Measurements from ENCODE around the gene DDX60.
"Not testable (repeated sequence)": the region's sequence is repeated elsewhere in the genome, so short reads cannot be mapped to it uniquely, and the experiment has no call there.

The DDX60 gene, protein sequence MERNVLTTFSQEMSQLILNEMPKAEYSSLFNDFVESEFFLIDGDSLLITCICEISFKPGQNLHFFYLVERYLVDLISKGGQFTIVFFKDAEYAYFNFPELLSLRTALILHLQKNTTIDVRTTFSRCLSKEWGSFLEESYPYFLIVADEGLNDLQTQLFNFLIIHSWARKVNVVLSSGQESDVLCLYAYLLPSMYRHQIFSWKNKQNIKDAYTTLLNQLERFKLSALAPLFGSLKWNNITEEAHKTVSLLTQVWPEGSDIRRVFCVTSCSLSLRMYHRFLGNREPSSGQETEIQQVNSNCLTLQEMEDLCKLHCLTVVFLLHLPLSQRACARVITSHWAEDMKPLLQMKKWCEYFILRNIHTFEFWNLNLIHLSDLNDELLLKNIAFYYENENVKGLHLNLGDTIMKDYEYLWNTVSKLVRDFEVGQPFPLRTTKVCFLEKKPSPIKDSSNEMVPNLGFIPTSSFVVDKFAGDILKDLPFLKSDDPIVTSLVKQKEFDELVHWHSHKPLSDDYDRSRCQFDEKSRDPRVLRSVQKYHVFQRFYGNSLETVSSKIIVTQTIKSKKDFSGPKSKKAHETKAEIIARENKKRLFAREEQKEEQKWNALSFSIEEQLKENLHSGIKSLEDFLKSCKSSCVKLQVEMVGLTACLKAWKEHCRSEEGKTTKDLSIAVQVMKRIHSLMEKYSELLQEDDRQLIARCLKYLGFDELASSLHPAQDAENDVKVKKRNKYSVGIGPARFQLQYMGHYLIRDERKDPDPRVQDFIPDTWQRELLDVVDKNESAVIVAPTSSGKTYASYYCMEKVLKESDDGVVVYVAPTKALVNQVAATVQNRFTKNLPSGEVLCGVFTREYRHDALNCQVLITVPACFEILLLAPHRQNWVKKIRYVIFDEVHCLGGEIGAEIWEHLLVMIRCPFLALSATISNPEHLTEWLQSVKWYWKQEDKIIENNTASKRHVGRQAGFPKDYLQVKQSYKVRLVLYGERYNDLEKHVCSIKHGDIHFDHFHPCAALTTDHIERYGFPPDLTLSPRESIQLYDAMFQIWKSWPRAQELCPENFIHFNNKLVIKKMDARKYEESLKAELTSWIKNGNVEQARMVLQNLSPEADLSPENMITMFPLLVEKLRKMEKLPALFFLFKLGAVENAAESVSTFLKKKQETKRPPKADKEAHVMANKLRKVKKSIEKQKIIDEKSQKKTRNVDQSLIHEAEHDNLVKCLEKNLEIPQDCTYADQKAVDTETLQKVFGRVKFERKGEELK (N-terminal part only)

GRCh38 chr4:168318266-168318895, at the start of gene DDX60:
Gene DDX60 (minus strand): TSS chr4:168318752. CDS start chr4:168311259, 7,493 bp downstream.
- peak; percentile 44 to 57 for DNase-seq (ENCODE audit: low read depth in 2 of 2)

DNA sequence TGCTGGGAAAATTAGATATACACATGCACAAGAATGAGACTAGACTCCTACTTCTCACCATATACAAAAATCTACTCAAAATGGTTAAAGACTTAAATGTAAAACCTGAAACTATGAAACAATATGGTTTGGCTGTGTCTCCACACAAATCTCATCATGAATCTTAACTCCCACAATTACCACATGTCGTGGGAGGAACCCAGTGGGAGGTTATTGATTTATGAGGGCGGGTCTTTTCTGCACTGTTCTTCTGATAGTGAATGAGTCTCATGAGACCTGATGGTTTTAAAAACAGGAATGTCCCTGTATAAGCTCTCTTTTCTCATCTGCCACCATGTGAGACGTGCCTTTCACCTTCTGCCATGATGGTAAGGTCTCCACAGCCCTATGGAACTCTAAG, 48.5 kb upstream of the DDX60 start:
- no peak for DNase-seq (ENCODE audit: low read depth in 2 of 2)

DNA sequence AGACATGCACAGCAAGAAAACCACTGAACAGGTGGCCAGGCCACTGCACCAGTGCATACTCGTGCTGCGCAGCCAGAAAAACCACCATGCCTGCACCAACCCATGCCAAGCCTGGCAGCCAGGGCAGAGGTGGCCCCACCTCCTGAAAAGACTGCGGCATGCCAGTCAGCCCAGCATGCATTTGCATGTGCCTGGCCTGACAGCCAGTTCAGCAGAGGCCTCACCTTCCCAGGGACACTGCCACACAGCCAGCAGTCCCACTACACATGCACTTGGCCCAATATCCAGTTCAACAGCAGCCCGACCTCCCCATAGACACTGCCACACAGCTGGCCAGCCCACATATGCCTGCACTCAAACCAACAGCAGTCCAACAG, 43.5 kb upstream of the DDX60 start:
- no peak for DNase-seq (ENCODE audit: low read depth in 2 of 2)

- DNase-seq (ENCODE audit: low read depth in 2 of 2): no peak
Measured at GRCh38 chr4:168361365-168362024, 42.9 kb upstream of the DDX60 start.

- DNase-seq (ENCODE audit: low read depth in 2 of 2): no peak
Measured at GRCh38 chr4:168360271-168360670, 41.7 kb upstream of the DDX60 start.

DNA sequence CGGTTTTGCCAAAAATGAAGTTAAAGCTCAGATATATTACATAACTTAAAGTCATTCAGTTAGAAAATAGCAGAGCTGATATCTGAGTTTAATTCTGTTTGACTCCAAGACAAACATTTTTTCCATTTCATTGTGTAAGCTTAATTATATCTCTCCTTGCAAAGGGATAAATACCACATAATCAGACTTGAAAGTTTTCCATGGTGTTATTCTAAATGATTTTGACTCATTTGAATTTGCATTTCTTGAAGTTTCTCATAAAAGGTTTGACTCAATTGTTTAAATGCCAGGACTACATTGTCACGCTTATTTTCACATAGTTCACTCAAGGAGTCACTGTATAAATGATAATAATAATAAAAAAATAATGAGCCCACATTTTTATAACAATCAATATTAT, 39.4 kb upstream of the DDX60 start:
- no peak for DNase-seq (ENCODE audit: low read depth in 2 of 2)

DNA sequence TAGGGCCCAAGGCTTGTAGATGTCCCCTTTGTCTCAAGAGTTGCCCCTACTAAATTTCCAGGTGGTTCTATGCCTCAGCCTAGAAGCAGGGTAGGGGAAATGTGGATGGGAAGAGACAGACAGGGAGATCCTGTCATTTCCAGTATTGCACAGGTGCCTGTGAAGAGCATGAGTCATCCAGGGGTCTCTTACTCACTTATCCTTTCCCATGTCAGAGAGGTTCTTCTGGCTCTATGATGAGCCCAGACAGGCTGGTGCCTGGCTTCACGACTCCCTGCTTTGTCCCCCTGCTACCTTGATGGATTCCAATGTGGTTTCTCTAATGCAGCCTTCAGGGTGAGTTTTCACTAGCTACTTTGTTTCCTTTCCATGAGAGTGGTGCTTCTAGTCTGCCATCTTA, 35.2 kb upstream of the DDX60 start:
- no peak for DNase-seq (ENCODE audit: low read depth in 2 of 2)

DNA sequence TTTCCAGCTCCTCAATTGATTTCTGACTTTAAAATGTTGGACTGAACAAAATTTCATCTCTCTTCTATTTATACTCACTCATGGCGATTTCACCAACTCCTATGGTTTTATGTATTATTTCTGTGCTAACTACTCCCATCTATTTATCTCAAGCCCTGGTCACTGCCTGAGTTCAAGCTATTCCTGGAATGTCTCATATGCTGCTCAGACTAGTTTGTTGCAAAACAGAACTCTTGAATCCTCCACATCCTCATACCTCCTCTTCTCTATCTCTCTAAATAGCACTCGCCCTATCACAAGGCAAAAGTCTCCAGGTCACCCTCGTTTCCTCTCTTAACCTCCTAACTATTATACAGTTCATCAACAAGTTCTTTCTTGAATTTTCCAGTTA, 19.0 kb upstream of the DDX60 start:
- DNase-seq (ENCODE audit: low read depth in 2 of 2): no peak

- no peak for DNase-seq (ENCODE audit: low read depth in 2 of 2)
Measured at GRCh38 chr4:168336837-168337549, 18.4 kb upstream of the DDX60 start.

DNA sequence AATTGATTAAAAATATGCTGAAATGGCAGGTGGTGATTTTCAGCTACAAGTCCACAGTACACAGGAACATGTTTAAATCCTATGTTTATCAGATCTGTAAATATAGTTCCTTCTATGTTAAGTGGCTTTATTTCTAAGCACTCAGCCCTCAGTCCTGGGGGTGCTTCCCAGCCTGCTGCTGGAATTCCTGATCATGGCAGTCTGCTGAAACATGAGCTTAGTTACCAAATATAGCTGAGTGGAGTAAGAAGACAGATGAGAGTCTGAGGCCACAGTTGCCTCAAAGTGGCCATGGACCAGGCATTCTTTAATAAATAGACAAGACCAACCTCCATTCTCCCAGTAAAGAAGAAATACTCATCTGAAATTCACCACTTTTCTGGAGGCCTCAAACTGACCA, 17.1 kb upstream of the DDX60 start:
- no peak for DNase-seq (ENCODE audit: low read depth in 2 of 2)

DNA sequence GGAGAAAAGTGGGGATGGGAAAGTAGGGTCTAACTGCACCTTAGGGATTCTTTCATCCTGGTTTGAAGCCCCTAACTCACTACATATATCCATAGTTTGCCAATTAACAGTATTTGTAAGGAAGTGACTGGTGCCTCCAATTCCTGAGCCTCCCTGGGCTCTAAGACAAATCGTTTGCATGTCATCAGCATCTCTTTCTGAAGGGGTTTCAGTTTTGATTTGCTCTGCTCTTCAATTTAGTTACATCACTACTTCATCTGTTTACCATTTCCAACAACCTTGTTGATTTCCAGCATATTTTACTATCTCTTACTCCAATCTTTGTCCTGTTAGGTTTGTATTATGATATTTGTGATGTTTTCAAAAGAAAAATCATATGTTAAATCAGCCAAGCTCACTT, 15.5 kb upstream of the DDX60 start:
- DNase-seq (ENCODE audit: low read depth in 2 of 2): no peak

- DNase-seq (ENCODE audit: low read depth in 2 of 2): not testable (repeated sequence)
Measured at GRCh38 chr4:168330575-168330974, 12.0 kb upstream of the DDX60 start.

DNA sequence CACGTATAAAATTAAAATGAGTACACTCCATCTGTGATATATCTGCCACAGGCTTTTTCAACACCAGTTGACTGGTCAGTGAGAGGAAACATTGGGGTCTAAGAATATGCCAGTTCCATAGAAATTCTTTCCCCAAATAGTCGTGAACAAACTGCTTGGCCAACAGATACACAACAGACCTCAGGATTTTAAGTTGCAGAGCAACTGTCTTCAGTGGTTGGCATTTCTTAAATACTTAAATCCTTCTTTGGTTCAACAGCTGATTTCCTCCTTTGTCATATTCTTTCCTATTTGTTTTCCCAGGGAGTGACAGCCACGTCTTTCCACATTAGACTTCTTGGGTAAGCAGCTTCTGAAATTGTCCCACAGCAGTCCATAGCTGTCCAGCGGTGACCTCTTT, 7.0 kb upstream of the DDX60 start:
- DNase-seq (ENCODE audit: low read depth in 2 of 2): no peak

DNA sequence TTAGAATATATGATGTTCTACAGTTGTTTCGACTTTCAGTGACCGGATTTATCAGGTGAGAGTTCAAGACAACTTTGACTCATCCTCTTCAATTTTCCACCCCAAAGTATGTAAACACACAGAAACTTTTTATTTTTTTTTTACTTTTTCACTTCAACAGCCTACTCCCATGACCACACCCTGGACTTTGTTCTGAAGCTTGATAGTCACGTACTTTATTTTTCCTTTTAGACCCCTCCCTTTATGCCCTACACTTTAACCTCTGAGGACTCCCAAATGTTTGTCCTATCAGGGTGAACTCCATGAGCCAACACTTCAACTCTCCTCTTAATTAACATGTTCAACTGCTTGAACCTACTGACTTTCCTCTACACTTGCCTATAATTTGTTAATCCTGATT, 2.5 kb upstream of the DDX60 start:
- no peak for DNase-seq (ENCODE audit: low read depth in 2 of 2)

- no peak for DNase-seq (ENCODE audit: low read depth in 2 of 2)
Measured at GRCh38 chr4:168319486-168320019, 1.0 kb upstream of the DDX60 start.

DNA sequence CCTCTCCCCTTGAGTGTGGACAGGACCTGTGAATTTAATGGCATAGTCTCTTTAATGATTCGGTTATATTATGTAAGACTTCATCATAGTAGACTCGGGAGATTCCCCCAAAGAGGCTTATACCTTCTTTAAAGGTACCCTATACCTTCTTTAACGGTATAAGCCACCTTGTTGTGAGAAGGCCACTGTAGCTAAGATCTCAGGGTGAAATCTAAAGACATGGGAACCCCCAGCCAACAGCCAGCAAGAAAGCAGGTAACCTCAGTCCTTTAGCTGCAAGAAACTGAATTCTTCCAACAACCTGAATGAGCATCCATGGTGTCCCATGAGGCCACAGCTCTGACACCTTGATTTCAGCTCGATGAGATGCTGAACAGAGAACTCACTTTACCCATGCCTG, 931 bp downstream of the DDX60 start:
- DNase-seq (ENCODE audit: low read depth in 2 of 2): no peak

GRCh38 chr4:168309781-168310180, 8.8 kb downstream of the DDX60 start:
- no peak for DNase-seq (ENCODE audit: low read depth in 2 of 2)

- no peak for DNase-seq (ENCODE audit: low read depth in 2 of 2)
Measured at GRCh38 chr4:168308912-168309311, 9.6 kb downstream of the DDX60 start.

DNA sequence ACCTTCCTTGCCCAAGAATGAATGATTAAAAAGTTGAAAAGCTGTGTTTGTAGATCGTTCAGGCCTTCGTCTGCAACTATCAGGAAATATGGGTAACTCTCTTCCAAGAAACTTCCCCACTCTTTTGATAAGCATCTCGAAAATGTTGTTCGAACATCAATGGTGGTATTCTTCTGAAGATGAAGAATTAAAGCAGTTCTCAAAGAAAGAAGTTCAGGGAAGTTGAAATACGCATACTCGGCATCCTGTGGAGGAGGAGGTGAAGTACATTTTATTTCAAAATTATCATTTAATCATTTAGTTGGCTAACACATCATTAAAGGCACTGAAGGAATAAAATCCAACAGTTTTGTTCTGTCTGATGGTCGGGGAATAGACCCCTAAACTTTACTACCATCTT, 12.1 kb downstream of the DDX60 start:
- DNase-seq (ENCODE audit: low read depth in 2 of 2): no peak

DNA sequence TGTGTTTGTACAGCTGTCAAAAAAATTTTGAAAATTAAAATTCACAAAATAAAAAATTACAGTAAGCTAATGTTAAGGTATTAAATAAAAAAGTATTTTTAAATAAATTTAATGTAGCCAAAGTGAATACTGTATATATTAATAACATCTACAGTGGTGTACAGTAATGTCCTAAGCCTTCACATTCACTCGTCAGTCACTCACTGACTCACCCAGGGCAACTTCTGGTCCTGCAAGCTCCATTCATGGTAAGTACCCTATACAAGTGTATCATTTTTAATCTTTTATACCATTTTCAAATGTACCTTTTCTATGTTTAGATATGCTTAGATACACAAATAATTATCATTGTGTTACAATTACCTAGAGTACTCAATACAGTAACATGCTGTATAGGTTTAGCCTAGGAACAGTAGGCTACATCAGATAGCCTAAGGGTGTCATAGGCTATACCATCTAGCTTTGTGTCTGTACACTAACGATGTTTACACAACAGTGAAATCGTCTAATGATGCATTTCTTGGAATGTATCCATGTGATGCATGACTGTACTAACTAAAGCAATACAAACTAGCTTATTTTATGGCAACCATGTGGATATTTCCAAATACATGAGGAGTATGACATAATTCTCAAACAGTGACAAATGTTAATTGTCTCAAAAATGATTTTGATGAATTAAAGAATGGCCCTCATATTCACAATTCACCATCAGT, 13.7 kb downstream of the DDX60 start:
- peak; percentile 50 to 52 for DNase-seq (ENCODE audit: low read depth in 2 of 2)
